CD14-positive monocyte (primary cell): Measurements from ENCODE around the gene CCDC12. TPM values are rescaled to one million over a fixed set of nuclear protein-coding genes. Genes with fewer than 3 reads are reported as not detected.

ENCODE experiments used
- DNase-seq, 3 donors: peaks; one replicate each; pipeline ENCODE4 v3.0.0-alpha.2; 2011 to 2022
- H2AFZ ChIP-seq: 2 replicates; pipeline ENCODE4 v1.6.0; 2012; ENCODE audit warnings: mild to moderate bottlenecking, low read depth, low read length, inconsistent platforms; ENCODE audit not compliant: insufficient read depth, poor library complexity, severe bottlenecking
- H3K27ac ChIP-seq, 2 donors: 1 replicate in 1 of 2; 2 replicates in 1 of 2; pipeline ENCODE4 v1.5.1; 2012 to 2013; ENCODE audit warnings: low read length in 2 of 2, control low read depth in 1 of 2, inconsistent platforms in 1 of 2, low read depth in 1 of 2, mild to moderate bottlenecking in 1 of 2
- H3K27me3 ChIP-seq, 2 donors: one replicate each; pipeline versions ENCODE4 v1.6.0 to v1.6.1; 2011 to 2013; ENCODE audit warnings: low read length in 2 of 2; ENCODE audit not compliant: control insufficient read depth in 2 of 2, insufficient read depth in 2 of 2
- H3K36me3 ChIP-seq, 2 donors: replicated peaks in 1 of 2; 1 replicate in 1 of 2; 2 replicates in 1 of 2; pipeline versions ENCODE4 v1.5.1 to v1.6.1; 2012 to 2013; ENCODE audit warnings: low read length in 2 of 2, control low read depth in 1 of 2, inconsistent platforms in 1 of 2, mild to moderate bottlenecking in 1 of 2; ENCODE audit not compliant: insufficient read depth in 2 of 2, control insufficient read depth in 1 of 2
- H3K4me1 ChIP-seq, 2 donors: 1 replicate in 1 of 2; 2 replicates in 1 of 2; pipeline versions ENCODE4 v1.5.1 to v1.6.1; 2012 to 2013; ENCODE audit warnings: low read length in 2 of 2, control low read depth in 1 of 2, inconsistent platforms in 1 of 2, mild to moderate bottlenecking in 1 of 2, moderate library complexity in 1 of 2; ENCODE audit not compliant: insufficient read depth in 2 of 2, control insufficient read depth in 1 of 2
- H3K4me2 ChIP-seq: replicated peaks from 2 replicates; pipeline ENCODE3; 2012; ENCODE audit warnings: low read length, moderate library complexity, mild to moderate bottlenecking; ENCODE audit not compliant: poor library complexity, severe bottlenecking; ENCODE audit errors: extremely low read depth
- H3K4me3 ChIP-seq, 3 experiments: fragments of 200-600 bp in 1 of 3; sonication (generic) in 1 of 3; replicated peaks in 1 of 3; 1 replicate in 2 of 3; 2 replicates in 1 of 3; pipeline ENCODE4 v1.5.1; 2011 to 2013; ENCODE audit warnings: low read length in 3 of 3, mild to moderate bottlenecking in 3 of 3, control low read depth in 2 of 3, low read depth in 2 of 3, inconsistent platforms in 1 of 3, moderate library complexity in 1 of 3
- H3K79me2 ChIP-seq: 2 replicates; pipeline ENCODE4 v1.6.0; 2012; ENCODE audit warnings: mild to moderate bottlenecking, control low read depth, inconsistent platforms, low read length, moderate library complexity; ENCODE audit not compliant: insufficient read depth
- H3K9ac ChIP-seq: 2 replicates; pipeline ENCODE4 v1.6.0; 2017; ENCODE audit warnings: low read length, mild to moderate bottlenecking; ENCODE audit not compliant: insufficient read depth, poor library complexity, severe bottlenecking
- H3K9me3 ChIP-seq, 2 donors: replicated peaks in 1 of 2; 1 replicate in 1 of 2; 2 replicates in 1 of 2; pipeline versions ENCODE4 v1.5.1 to v1.6.1; 2012 to 2013; ENCODE audit warnings: low read length in 2 of 2, control low read depth in 1 of 2; ENCODE audit not compliant: control insufficient read depth in 1 of 2, insufficient read depth in 1 of 2
- H4K20me1 ChIP-seq: 2 replicates; pipeline ENCODE4 v1.6.0; 2012; ENCODE audit warnings: mild to moderate bottlenecking, low read length, control low read depth, moderate library complexity; ENCODE audit not compliant: insufficient read depth
- H3K27ac Mint-ChIP-seq, 7 donors: one replicate each; pipeline ENCODE4 v1.8.0; 2020; ENCODE audit warnings: mild to moderate bottlenecking in 7 of 7, mixed read lengths in 7 of 7, moderate library complexity in 6 of 7, inconsistent platforms in 2 of 7
- H3K27me3 Mint-ChIP-seq, 3 donors: one replicate each; pipeline ENCODE4 v1.8.0; 2021 to 2022; ENCODE audit warnings: low read depth in 3 of 3, mild to moderate bottlenecking in 3 of 3, mixed read lengths in 3 of 3, moderate library complexity in 3 of 3, inconsistent platforms in 1 of 3
- H3K36me3 Mint-ChIP-seq, 2 donors: one replicate each; pipeline ENCODE4 v1.8.0; 2020; ENCODE audit warnings: mixed read lengths in 2 of 2, inconsistent platforms in 1 of 2, mild to moderate bottlenecking in 1 of 2
- H3K4me1 Mint-ChIP-seq: one replicate; pipeline ENCODE4 v1.8.0; 2020; ENCODE audit warnings: mild to moderate bottlenecking, mixed read lengths
- H3K4me3 Mint-ChIP-seq, 2 donors: one replicate each; pipeline ENCODE4 v1.8.0; 2020; ENCODE audit warnings: mild to moderate bottlenecking in 2 of 2, mixed read lengths in 2 of 2, moderate library complexity in 1 of 2
- H3K9me3 Mint-ChIP-seq, 7 donors: one replicate each; pipeline ENCODE4 v1.8.0; 2020 to 2022; ENCODE audit warnings: mixed read lengths in 7 of 7, mild to moderate bottlenecking in 6 of 7, moderate library complexity in 6 of 7, inconsistent platforms in 2 of 7
- CTCF ChIP-seq: fragments of 200-600 bp; IDR thresholded peaks from one replicate; pipeline ENCODE4 v1.8.0; 2022; ENCODE audit warnings: antibody characterized with exemption, mild to moderate bottlenecking
- WGBS: methylation state at CpG from one replicate; pipeline ENCODE4 v1.1.5; 2013; ENCODE audit warnings: missing lambda C conversion rate; ENCODE audit not compliant: insufficient coverage; 5-methylcytosine and 5-hydroxymethylcytosine counted together
- intact Hi-C, 2 donors: fragments of 100-400 bp; cut with micrococcal nuclease; formaldehyde crosslinking; loops; one replicate each; pipeline versions ENCODE4 v1.15.0 to v1.15.1; 2023
- polyA plus RNA-seq, 3 donors: library from polyadenylated mRNA; depleted of rRNA in 1 of 3; unstranded in 2 of 3; stranded (reverse) in 1 of 3; fragments of 300-500 nt in 2 of 3; fragments of >200 nt in 1 of 3; fragmentation: Illumina TruSeq in 2 of 3; gene quantifications; 1 replicate in 2 of 3; 2 replicates in 1 of 3; pipeline ENCODE4 v1.2.3, GENCODE V29; 2012 to 2021

CCDC12 gene
- polyA plus RNA-seq, 3 donors: 50.1 to 70.7 (median 55.8) TPM

DNA sequence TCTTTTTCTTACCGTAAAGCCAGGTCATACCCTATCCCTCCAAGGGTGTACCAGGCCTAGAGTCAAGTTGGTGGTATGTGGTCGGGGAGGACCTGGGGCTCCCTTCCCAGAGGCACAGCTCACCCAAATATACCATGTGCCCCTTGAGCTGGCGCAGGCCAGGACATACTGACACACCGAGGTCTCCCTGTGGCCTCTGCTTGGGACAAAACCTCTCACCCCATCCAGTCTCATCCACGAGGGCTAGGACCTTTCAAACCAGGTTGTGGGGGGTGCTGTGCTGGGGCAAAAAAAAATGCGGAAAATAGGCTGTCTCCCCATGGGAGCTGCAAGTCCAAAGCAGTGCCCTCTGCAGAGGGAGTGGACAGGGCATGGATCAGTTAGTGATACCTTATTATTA is 76.2 kb downstream of the CCDC12 start:
- Mint-ChIP-seq H3K36me3 (no peaks in the 10 kb centered on the region), H3K27me3 (peaks cover 27 to 46% (median 31%) of the 10 kb centered on the region in 3 donors), H3K4me3 (no peak overlapping the region), H3K4me1 (peaks cover 22% of the 10 kb centered on the region), H3K27ac (peak overlapping the region in 1 of 7 donors; percentile 38), H3K9me3 (peaks cover 0 to 3% (median 0%) of the 10 kb centered on the region in 7 donors)
- intact Hi-C loops: no loop called here
- Histone ChIP-seq H3K27ac (no peak overlapping the region), H3K9me3 (no peaks in the 10 kb centered on the region), H3K79me2 (no peaks in the 10 kb centered on the region), H3K4me3 (no peak overlapping the region), H3K4me1 (peaks cover 9 to 18% of the 10 kb centered on the region in 2 donors), H3K4me2 (no peak overlapping the region), H3K9ac (no peak overlapping the region), H4K20me1 (no peaks in the 10 kb centered on the region), H3K36me3 (no peaks in the 10 kb centered on the region), H2AFZ (no peak overlapping the region), H3K27me3 (peaks cover 3 to 19% of the 10 kb centered on the region in 2 donors)
- no peak for DNase-seq
- no CpG with 5 or more reads among the region's 6 CpGs for WGBS
- TF ChIP-seq CTCF: no peak

GRCh38 chr3:46900007-46900292 is 76.6 kb downstream of the CCDC12 start:
- no peak overlapping the region for H3K4me3 Mint-ChIP-seq
- H3K27ac Mint-ChIP-seq: no peak overlapping the region
- no peak for TF ChIP-seq CTCF

More at GRCh38 chr3:46900007-46900292, 76.6 kb downstream of the CCDC12 start:
- Histone ChIP-seq H3K36me3 (no peaks in the 10 kb centered on the region), H3K27me3 (peaks cover 3 to 19% of the 10 kb centered on the region in 2 donors), H3K9me3 (no peaks in the 10 kb centered on the region), H3K79me2 (no peaks in the 10 kb centered on the region), H3K4me3 (no peak overlapping the region), H3K9ac (no peak overlapping the region), H4K20me1 (no peaks in the 10 kb centered on the region), H3K4me1 (peaks cover 9 to 18% of the 10 kb centered on the region in 2 donors), H2AFZ (no peak overlapping the region), H3K4me2 (no peak overlapping the region), H3K27ac (no peak overlapping the region)
- intact Hi-C loops: no loop called here
- peaks cover 0 to 3% (median 0%) of the 10 kb centered on the region in 7 donors for H3K9me3 Mint-ChIP-seq
- 100% methylated on average over 2 of the region's 5 CpGs for WGBS
- H3K36me3 Mint-ChIP-seq: no peaks in the 10 kb centered on the region
- DNase-seq: no peak
- peaks cover 25% of the 10 kb centered on the region for H3K4me1 Mint-ChIP-seq
- peaks cover 27 to 47% (median 31%) of the 10 kb centered on the region in 3 donors for H3K27me3 Mint-ChIP-seq
